ENCODE measurements around the gene ZNF213. TPM values are rescaled to one million over a fixed set of nuclear protein-coding genes. Genes with fewer than 3 reads are reported as not detected.

Gene ZNF213
- total RNA-seq, 1 donor from 2014 or later: 5.6 TPM

DNA sequence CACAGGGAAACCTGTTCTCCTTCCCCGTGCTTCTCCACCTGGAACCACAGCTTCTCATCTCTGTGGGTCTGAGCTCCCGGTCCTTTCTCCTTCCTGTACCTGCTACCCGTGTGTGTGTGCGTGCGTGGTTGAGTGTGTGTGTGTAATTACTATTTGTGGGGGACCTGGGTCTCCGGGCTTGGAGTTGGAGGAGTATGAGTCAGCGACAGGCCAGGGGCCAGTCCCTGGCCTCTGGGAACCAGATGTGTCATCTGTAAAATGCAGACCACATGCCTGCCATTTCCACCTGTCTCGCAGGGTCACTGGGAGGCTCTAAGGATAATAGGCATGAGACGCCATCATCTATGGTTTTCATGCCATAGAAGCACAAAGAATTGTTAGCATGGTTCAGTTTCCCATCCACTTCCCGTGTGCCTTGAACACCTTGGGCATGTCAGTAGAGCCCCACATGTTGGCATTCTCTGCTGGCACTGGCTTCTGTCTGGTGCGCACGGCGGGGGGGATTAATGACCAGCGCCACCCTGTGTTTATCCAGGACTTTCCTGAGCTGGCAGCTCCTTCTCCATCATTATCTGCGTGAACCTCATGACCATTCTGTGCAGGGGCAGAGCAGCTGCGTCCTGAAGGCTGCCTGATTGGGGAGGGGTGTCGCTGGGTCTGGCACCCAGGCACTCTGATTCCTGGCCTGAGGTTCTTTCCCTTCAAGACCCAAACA is 20.9 kb upstream of the ZNF213 start:
- no peaks in the 10 kb centered on the region for H3K9me3 Mint-ChIP-seq
- no peak overlapping the region for H3K4me3 Mint-ChIP-seq
- TF ChIP-seq, protein P1, sequence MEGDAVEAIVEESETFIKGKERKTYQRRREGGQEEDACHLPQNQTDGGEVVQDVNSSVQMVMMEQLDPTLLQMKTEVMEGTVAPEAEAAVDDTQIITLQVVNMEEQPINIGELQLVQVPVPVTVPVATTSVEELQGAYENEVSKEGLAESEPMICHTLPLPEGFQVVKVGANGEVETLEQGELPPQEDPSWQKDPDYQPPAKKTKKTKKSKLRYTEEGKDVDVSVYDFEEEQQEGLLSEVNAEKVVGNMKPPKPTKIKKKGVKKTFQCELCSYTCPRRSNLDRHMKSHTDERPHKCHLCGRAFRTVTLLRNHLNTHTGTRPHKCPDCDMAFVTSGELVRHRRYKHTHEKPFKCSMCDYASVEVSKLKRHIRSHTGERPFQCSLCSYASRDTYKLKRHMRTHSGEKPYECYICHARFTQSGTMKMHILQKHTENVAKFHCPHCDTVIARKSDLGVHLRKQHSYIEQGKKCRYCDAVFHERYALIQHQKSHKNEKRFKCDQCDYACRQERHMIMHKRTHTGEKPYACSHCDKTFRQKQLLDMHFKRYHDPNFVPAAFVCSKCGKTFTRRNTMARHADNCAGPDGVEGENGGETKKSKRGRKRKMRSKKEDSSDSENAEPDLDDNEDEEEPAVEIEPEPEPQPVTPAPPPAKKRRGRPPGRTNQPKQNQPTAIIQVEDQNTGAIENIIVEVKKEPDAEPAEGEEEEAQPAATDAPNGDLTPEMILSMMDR (IDR thresholded peaks at IDR 0.05): no peak
- H3K27ac Mint-ChIP-seq: no peak overlapping the region
- DNase-seq: no peak
- ATAC-seq (ENCODE audit: low read depth): no peak
- ChIA-PET POLR2A (interaction anchor here (1.0 kb wide), 1 partner anchor 9 kb away, joined by 3 read pairs; no protein-coding TSS in a partner anchor), CTCF (no interaction called here)
- no peaks in the 10 kb centered on the region for H3K36me3 Mint-ChIP-seq (ENCODE audit: low read depth)
- H3K27me3 Mint-ChIP-seq: peaks cover 26% of the 10 kb centered on the region
- intact Hi-C loops (cut with micrococcal nuclease): no loop called here
- H3K4me1 Mint-ChIP-seq: no peaks in the 10 kb centered on the region

DNA sequence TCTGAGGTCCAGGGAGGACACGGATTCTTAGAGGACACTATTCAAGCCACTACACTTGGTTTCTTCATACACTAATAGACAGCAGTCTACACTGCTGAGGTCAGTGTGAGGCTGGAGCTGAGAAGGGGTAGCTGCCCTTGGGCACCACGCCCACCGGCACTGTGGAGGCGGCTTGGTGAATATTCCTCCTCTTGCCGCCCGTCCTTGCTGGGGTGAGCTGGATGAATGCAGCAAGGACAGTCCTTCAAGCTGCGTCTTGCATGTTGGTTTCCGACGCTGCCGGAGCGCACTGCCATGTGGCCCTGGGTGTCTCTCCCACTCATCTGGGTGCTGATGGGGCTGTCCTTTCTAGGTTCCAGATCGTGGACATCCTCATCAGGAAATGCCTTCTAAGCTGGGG is 19.8 kb upstream of the ZNF213 start:
- Mint-ChIP-seq H3K27ac (no peak overlapping the region), H3K9me3 (no peaks in the 10 kb centered on the region)
- CTCF ChIA-PET: interaction anchor here (0.8 kb wide), 1 partner anchor 86 kb away, joined by 3 read pairs; no protein-coding TSS in a partner anchor

DNA sequence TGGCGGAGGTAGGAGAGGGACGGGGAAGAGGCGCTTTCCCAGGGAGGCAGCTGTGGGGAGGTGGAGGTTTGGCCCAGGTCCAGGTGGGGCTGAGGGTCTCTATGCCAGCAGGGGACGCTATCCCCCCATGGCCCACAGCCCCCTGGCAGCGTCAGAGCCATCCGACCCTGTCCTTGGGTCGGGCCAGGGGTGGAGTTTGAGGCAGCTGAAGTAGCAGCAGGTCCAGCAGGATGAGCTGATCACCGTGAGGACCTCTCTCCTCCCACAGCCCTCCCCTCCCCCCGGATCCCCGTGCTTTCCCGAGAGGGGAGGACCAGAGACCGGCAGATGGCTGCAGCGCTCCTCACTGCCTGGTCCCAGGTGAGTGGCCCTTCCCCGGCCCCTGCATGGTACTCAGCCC is 19.3 kb upstream of the ZNF213 start:
- Mint-ChIP-seq H3K9me3 (no peaks in the 10 kb centered on the region), H3K4me3 (no peak overlapping the region), H3K27me3 (peaks cover 25% of the 10 kb centered on the region), H3K36me3 (ENCODE audit: low read depth) (no peaks in the 10 kb centered on the region), H3K4me1 (no peaks in the 10 kb centered on the region), H3K27ac (no peak overlapping the region)
- POLR2A ChIA-PET: interaction anchor here (1.0 kb wide), 1 partner anchor 34 kb away, joined by 3 read pairs; no protein-coding TSS in a partner anchor
- TF ChIP-seq, protein P1 (IDR thresholded peaks at IDR 0.05): no peak
- intact Hi-C loops (cut with micrococcal nuclease): no loop called here
- CTCF ChIA-PET: interaction anchor here (0.8 kb wide), 1 partner anchor 87 kb away, joined by 3 read pairs; no protein-coding TSS in a partner anchor
- ATAC-seq (ENCODE audit: low read depth) (no peak), DNase-seq (no peak)

More for the DNA sequence above, 19.8 kb upstream of the ZNF213 start:
- DNase-seq (no peak), ATAC-seq (ENCODE audit: low read depth) (no peak)
- intact Hi-C loops (cut with micrococcal nuclease): no loop called here
- H3K27me3 Mint-ChIP-seq: peaks cover 26% of the 10 kb centered on the region
- no peaks in the 10 kb centered on the region for H3K36me3 Mint-ChIP-seq (ENCODE audit: low read depth)
- H3K4me3 Mint-ChIP-seq: no peak overlapping the region
- H3K4me1 Mint-ChIP-seq: no peaks in the 10 kb centered on the region
- POLR2A ChIA-PET: interaction anchor here (1.0 kb wide), 1 partner anchor 35 kb away, joined by 3 read pairs; no protein-coding TSS in a partner anchor
- TF ChIP-seq, protein P1 (IDR thresholded peaks at IDR 0.05): no peak

DNA sequence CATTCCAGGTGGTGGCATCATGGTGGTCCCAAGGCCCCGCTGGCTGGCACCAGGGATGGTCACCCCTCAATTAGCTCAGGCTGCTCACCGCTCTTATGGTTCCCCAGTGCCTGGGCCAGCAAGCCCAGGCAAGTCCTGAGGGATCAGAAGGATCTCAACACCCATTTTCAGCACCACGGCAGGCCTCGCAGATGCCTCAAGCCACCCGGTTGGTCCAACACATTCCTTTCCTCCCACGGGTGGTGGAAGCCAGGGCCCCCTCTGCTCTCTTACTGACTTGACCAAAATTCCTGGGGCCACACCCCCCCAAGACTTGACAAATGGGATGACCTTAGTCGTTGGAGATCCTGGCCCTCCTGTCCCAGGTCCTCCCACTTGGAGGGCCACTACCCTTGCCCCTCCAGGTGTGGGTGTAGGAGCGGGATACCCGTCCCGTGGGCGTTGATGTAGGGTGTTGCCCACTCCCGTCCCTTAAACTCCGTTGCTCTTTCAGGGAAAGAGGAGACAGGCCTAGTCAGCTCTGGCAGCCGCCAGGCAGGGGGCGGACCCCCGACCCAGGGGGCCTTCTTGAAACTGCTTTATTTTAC is 16.5 kb upstream of the ZNF213 start:
- H3K27me3 Mint-ChIP-seq: peaks cover 11% of the 10 kb centered on the region
- peaks cover 5% of the 10 kb centered on the region for H3K4me1 Mint-ChIP-seq

More for the DNA sequence above, 16.5 kb upstream of the ZNF213 start:
- ChIA-PET POLR2A (interaction anchor here (0.7 to 1.9 kb wide), 2 partner anchors 11 to 17 kb away, joined by 4 to 5 read pairs; partner anchors contain the start of gene ZNF213), CTCF (interaction anchor here (0.6 to 0.9 kb wide), 2 partner anchors 11 to 59 kb away, joined by 3 to 5 read pairs; no protein-coding TSS in a partner anchor)
- DNase-seq (no peak), ATAC-seq (ENCODE audit: low read depth) (no peak)
- Mint-ChIP-seq H3K36me3 (ENCODE audit: low read depth) (no peaks in the 10 kb centered on the region), H3K9me3 (no peaks in the 10 kb centered on the region), H3K27ac (no peak overlapping the region), H3K4me3 (no peak overlapping the region)
- intact Hi-C loops (cut with micrococcal nuclease): no loop called here
- TF ChIP-seq, protein P1 (IDR thresholded peaks at IDR 0.05): no peak

All from activated B cell treated with CpG ODN at 0.5 μM for 24 hours (primary cell).